Endodermal cell (in vitro differentiated cells): ENCODE measurements around the gene CELF2. TPM values are rescaled to one million over a fixed set of nuclear protein-coding genes. Genes with fewer than 3 reads are reported as not detected.

Experiments used
- DNase-seq: peaks from one replicate; pipeline ENCODE4 v3.0.0-alpha.2; 2017
- H3K27ac ChIP-seq: 2 replicates; pipeline ENCODE4 v1.5.1; 2013; ENCODE audit warnings: mild to moderate bottlenecking, low read depth, low read length, moderate library complexity
- H3K27me3 ChIP-seq: 2 replicates; pipeline ENCODE4 v1.6.1; 2013; ENCODE audit warnings: mild to moderate bottlenecking, low read length, moderate library complexity; ENCODE audit not compliant: insufficient read depth, control insufficient read depth, poor library complexity, severe bottlenecking
- H3K36me3 ChIP-seq: 2 replicates; pipeline ENCODE4 v1.7.0; 2013; ENCODE audit warnings: mild to moderate bottlenecking, low read length, moderate library complexity; ENCODE audit not compliant: control insufficient read depth, insufficient read depth
- H3K4me1 ChIP-seq: one replicate; pipeline ENCODE4 v1.7.0; 2013; ENCODE audit warnings: low read length; ENCODE audit not compliant: control insufficient read depth, insufficient read depth
- H3K4me3 ChIP-seq: 2 replicates; pipeline ENCODE4 v1.5.1; 2013; ENCODE audit warnings: mild to moderate bottlenecking, low read length, moderate library complexity
- H3K9ac ChIP-seq: 2 replicates; pipeline ENCODE4 v1.6.1; 2013; ENCODE audit warnings: mild to moderate bottlenecking, low read length, moderate library complexity; ENCODE audit not compliant: poor library complexity, severe bottlenecking; ENCODE audit errors: extremely low read depth
- H3K9me3 ChIP-seq: 2 replicates; pipeline ENCODE4 v1.6.1; 2013; ENCODE audit warnings: mild to moderate bottlenecking, low read length, moderate library complexity; ENCODE audit not compliant: control insufficient read depth
- H3K27ac Mint-ChIP-seq: 2 replicates; pipeline ENCODE4 v1.8.0; 2020; ENCODE audit warnings: mixed read lengths
- H3K27me3 Mint-ChIP-seq: 2 replicates; pipeline ENCODE4 v1.8.0; 2021; ENCODE audit warnings: mild to moderate bottlenecking, mixed read lengths; ENCODE audit not compliant: insufficient read depth
- H3K36me3 Mint-ChIP-seq: 2 replicates; pipeline ENCODE4 v1.8.0; 2020; ENCODE audit warnings: low read depth, mixed read lengths
- H3K4me1 Mint-ChIP-seq: 2 replicates; pipeline ENCODE4 v1.8.0; 2020; ENCODE audit warnings: mixed read lengths
- H3K4me3 Mint-ChIP-seq: 2 replicates; pipeline ENCODE4 v1.8.0; 2020; ENCODE audit warnings: mild to moderate bottlenecking, moderate library complexity, mixed read lengths
- H3K9me3 Mint-ChIP-seq: 2 replicates; pipeline ENCODE4 v1.8.0; 2020; ENCODE audit warnings: mild to moderate bottlenecking, mixed read lengths
- CTCF ChIP-seq: fragments of 200-600 bp; sonication (generic); conservative IDR thresholded peaks from 2 replicates; pipeline ENCODE4 v1.5.0; 2021; ENCODE audit warnings: antibody characterized with exemption, mild to moderate bottlenecking
- WGBS, 2 experiments: methylation state at CpG; one replicate each; pipeline versions ENCODE4 v1.1.5 to v1.1.7; 2013; ENCODE audit warnings: missing lambda C conversion rate in 2 of 2, mixed read lengths in 1 of 2; ENCODE audit not compliant: insufficient coverage in 1 of 2, insufficient read length in 1 of 2; 5-methylcytosine and 5-hydroxymethylcytosine counted together
- total RNA-seq, 2 donors: library from RNA; stranded (reverse); fragmentation: NEBNext Ultra II Directional in 1 of 2; extraction: Animal tissue kit (Norgen Biotek cat#: 25700) in 1 of 2; gene quantifications; 2 replicates in 1 of 2; 3 replicates in 1 of 2; pipeline ENCODE4 v1.2.1, GENCODE V29; 2021

CELF2 gene
- total RNA-seq, 2 donors from 2014 or later: 79.9 to 96.1 TPM

- no peaks in the 10 kb centered on the region for H3K27me3 ChIP-seq
- Mint-ChIP-seq H3K4me1 (no peaks in the 10 kb centered on the region), H3K9me3 (no peaks in the 10 kb centered on the region), H3K27me3 (no peaks in the 10 kb centered on the region), H3K27ac (no peak overlapping the region), H3K4me3 (no peak overlapping the region), H3K36me3 (peaks cover 5% of the 10 kb centered on the region)
- no peak overlapping the region for H3K27ac ChIP-seq
- WGBS, 2 experiments: 71 to 84% methylated on average over 3 to 6 of the region's 6 CpGs
- no peaks in the 10 kb centered on the region for H3K4me1 ChIP-seq
- H3K9me3 ChIP-seq: no peaks in the 10 kb centered on the region
- H3K36me3 ChIP-seq: peaks cover 11% of the 10 kb centered on the region
- H3K4me3 ChIP-seq: no peak overlapping the region
- no peak for TF ChIP-seq CTCF
- no peak overlapping the region for H3K9ac ChIP-seq
- DNase-seq: no peak
Measured at GRCh38 chr10:11116817-11117216, 99.1 kb downstream of the CELF2 start.

- no peaks in the 10 kb centered on the region for H3K27me3 Mint-ChIP-seq
- H3K27me3 ChIP-seq: no peaks in the 10 kb centered on the region
- no peaks in the 10 kb centered on the region for H3K9me3 Mint-ChIP-seq
- no peak for DNase-seq
- H3K36me3 Mint-ChIP-seq: peaks cover 5% of the 10 kb centered on the region
- no peaks in the 10 kb centered on the region for H3K9me3 ChIP-seq
- H3K36me3 ChIP-seq: peaks cover 11% of the 10 kb centered on the region
- WGBS, 2 experiments: 94 to 95% methylated on average over 4 of the region's 4 CpGs
- no peak overlapping the region for H3K27ac Mint-ChIP-seq
- no peak overlapping the region for H3K9ac ChIP-seq
- H3K4me1 Mint-ChIP-seq: peaks cover 4% of the 10 kb centered on the region
- no peak for TF ChIP-seq CTCF
- no peaks in the 10 kb centered on the region for H3K4me1 ChIP-seq
- no peak overlapping the region for H3K4me3 ChIP-seq
- no peak overlapping the region for H3K27ac ChIP-seq
- H3K4me3 Mint-ChIP-seq: no peak overlapping the region
Measured at GRCh38 chr10:11118686-11119085, 101.0 kb downstream of the CELF2 start.

GRCh38 chr10:11119843-11120242, 102.2 kb downstream of the CELF2 start:
- H3K9me3 ChIP-seq: no peaks in the 10 kb centered on the region
- no peaks in the 10 kb centered on the region for H3K27me3 Mint-ChIP-seq
- H3K27ac Mint-ChIP-seq: no peak overlapping the region
- no peaks in the 10 kb centered on the region for H3K27me3 ChIP-seq
- WGBS, 2 experiments: 94 to 95% methylated on average over 3 to 4 of the region's 7 CpGs
- no peak for DNase-seq
- no peak for TF ChIP-seq CTCF
- no peak overlapping the region for H3K9ac ChIP-seq
- no peak overlapping the region for H3K4me3 ChIP-seq
- H3K36me3 Mint-ChIP-seq: peaks cover 5% of the 10 kb centered on the region
- no peaks in the 10 kb centered on the region for H3K9me3 Mint-ChIP-seq
- H3K27ac ChIP-seq: no peak overlapping the region
- H3K4me3 Mint-ChIP-seq: no peak overlapping the region
- H3K36me3 ChIP-seq: peaks cover 11% of the 10 kb centered on the region
- H3K4me1 Mint-ChIP-seq: peaks cover 7% of the 10 kb centered on the region
- no peaks in the 10 kb centered on the region for H3K4me1 ChIP-seq
